Subcutaneous adipose tissue (tissue), 4 donors: ENCODE results near the gene KIF5C. TPM values are rescaled to one million over a fixed set of nuclear protein-coding genes. Genes with fewer than 3 reads are reported as not detected.

Experiments used
- CTCF ChIP-seq: fragments of 450-650 bp; IDR thresholded peaks from one replicate; pipeline ENCODE4 v1.5.1; 2016; ENCODE audit warnings: low read depth, mild to moderate bottlenecking, control low read depth, antibody characterized with exemption, moderate library complexity
- total RNA-seq, 4 donors: library from RNA; depleted of rRNA; stranded (reverse); fragments of >200 nt; gene quantifications; one replicate each; pipeline ENCODE4 v1.1.0, GENCODE V29; 2016

Gene KIF5C
- total RNA-seq, 4 donors from 2014 or later, result 1.5 to 4.6 (median 2.0) TPM

- no peak for TF ChIP-seq CTCF
Measured at GRCh38 chr2:149049142-149049541, 174.1 kb downstream of the KIF5C start.

GRCh38 chr2:149050188-149050587 is 175.2 kb downstream of the KIF5C start:
- no peak for TF ChIP-seq CTCF

- no peak for TF ChIP-seq CTCF
Measured at GRCh38 chr2:149055751-149056150, 180.7 kb downstream of the KIF5C start.

- no peak for TF ChIP-seq CTCF
Measured at GRCh38 chr2:149056541-149057255, 181.7 kb downstream of the KIF5C start.

GRCh38 chr2:149057401-149057800 is 182.4 kb downstream of the KIF5C start:
- no peak for TF ChIP-seq CTCF

- TF ChIP-seq CTCF, result no peak
Measured at GRCh38 chr2:149058936-149059335, 183.9 kb downstream of the KIF5C start.

- no peak for TF ChIP-seq CTCF
Measured at GRCh38 chr2:149059822-149060221, 184.8 kb downstream of the KIF5C start.
